HepG2 (cell line): ENCODE results near the gene LYPD4. TPM values are rescaled to one million over a fixed set of nuclear protein-coding genes. Genes with fewer than 3 reads are reported as not detected.
A peak's percentile ranks its signal among the peaks of the same experiment; 100 is the strongest.

Experiments used
- ADNP ChIP-seq: sonication (generic); formaldehyde crosslinking; IDR thresholded peaks from 2 replicates; pipeline ENCODE4 v1.4.0; 2020; ENCODE audit warnings: missing genetic modification reagents
- CCAR2 ChIP-seq: fragments of 200-400 bp; formaldehyde crosslinking; optimal IDR thresholded peaks from 2 replicates; pipeline ENCODE3; 2018; ENCODE audit warnings: low read depth, mild to moderate bottlenecking, low read length, moderate library complexity
- FOXA1 ChIP-seq, 2 experiments: fragments of 450-650 bp in 1 of 2; sonication (generic) in 1 of 2; formaldehyde crosslinking in 1 of 2; IDR thresholded peaks; 2 replicates each; pipeline versions ENCODE4 v1.4.0 to v1.6.1; 2016 to 2020; ENCODE audit warnings: missing genetic modification reagents in 1 of 2
- GPBP1L1 ChIP-seq: sonication (generic); formaldehyde crosslinking; IDR thresholded peaks from 2 replicates; pipeline ENCODE4 v1.5.0; 2020; ENCODE audit warnings: mild to moderate bottlenecking, missing genetic modification reagents
- HCFC1 ChIP-seq: fragments of 150-350 bp; IDR thresholded peaks from 2 replicates; pipeline ENCODE4 v1.6.1; 2014; ENCODE audit warnings: low read depth, low read length
- HNRNPK ChIP-seq: fragments of 200-400 bp; formaldehyde crosslinking; IDR thresholded peaks from 2 replicates; pipeline ENCODE4 v1.6.1; 2018; ENCODE audit warnings: low read length, low read depth, moderate library complexity, mild to moderate bottlenecking; ENCODE audit not compliant: poor library complexity, severe bottlenecking
- KDM5A ChIP-seq: fragments of 200-600 bp; sonication (generic); IDR thresholded peaks from 2 replicates; pipeline ENCODE4 v1.7.0; 2018; ENCODE audit warnings: antibody characterized with exemption, mild to moderate bottlenecking, low read length, borderline replicate concordance
- KDM5B ChIP-seq: sonication (generic); formaldehyde crosslinking; IDR thresholded peaks from 2 replicates; pipeline ENCODE4 v1.4.0; 2020; ENCODE audit warnings: missing genetic modification reagents, mild to moderate bottlenecking, borderline replicate concordance
- MEIS1 ChIP-seq: sonication (generic); formaldehyde crosslinking; IDR thresholded peaks from 2 replicates; pipeline ENCODE4 v1.9.0; 2021; ENCODE audit warnings: mild to moderate bottlenecking, missing genetic modification reagents, moderate library complexity, borderline replicate concordance
- NFE2L2 ChIP-seq: fragments of 150-350 bp; IDR thresholded peaks from 2 replicates; pipeline ENCODE4 v1.6.1; 2014; ENCODE audit warnings: low read length
- NKX3-1 ChIP-seq: sonication (generic); formaldehyde crosslinking; IDR thresholded peaks from 2 replicates; pipeline ENCODE4 v1.5.0; 2020; ENCODE audit warnings: missing genetic modification reagents
- POLR2G ChIP-seq: fragments of 200-400 bp; formaldehyde crosslinking; IDR thresholded peaks from 2 replicates; pipeline ENCODE4 v1.6.1; 2018; ENCODE audit warnings: mild to moderate bottlenecking, low read depth, low read length, moderate library complexity
- SNAPC5 ChIP-seq: sonication (generic); formaldehyde crosslinking; IDR thresholded peaks from 2 replicates; pipeline ENCODE4 v1.8.1; 2023; ENCODE audit warnings: mild to moderate bottlenecking, missing genetic modification reagents, borderline replicate concordance
- SP2 ChIP-seq: sonication (generic); formaldehyde crosslinking; IDR thresholded peaks from 2 replicates; pipeline ENCODE4 v1.5.1; 2020; ENCODE audit warnings: mild to moderate bottlenecking, missing genetic modification reagents
- SRSF1 ChIP-seq: fragments of 200-400 bp; formaldehyde crosslinking; optimal IDR thresholded peaks from 2 replicates; pipeline ENCODE3; 2017; ENCODE audit warnings: mild to moderate bottlenecking, low read depth, low read length, moderate library complexity
- ZNF10 ChIP-seq: sonication (generic); formaldehyde crosslinking; IDR thresholded peaks from 2 replicates; pipeline ENCODE4 v1.4.0; 2020; ENCODE audit warnings: mild to moderate bottlenecking, low read depth, missing genetic modification reagents, borderline replicate concordance
- ZNF235 ChIP-seq: sonication (generic); formaldehyde crosslinking; IDR thresholded peaks from 2 replicates; pipeline ENCODE4 v1.8.1; 2023; ENCODE audit warnings: mild to moderate bottlenecking, missing genetic modification reagents, borderline replicate concordance
- ZNF431 ChIP-seq: sonication (generic); formaldehyde crosslinking; IDR thresholded peaks from 2 replicates; pipeline ENCODE4 v1.9.0; 2022; ENCODE audit warnings: missing genetic modification reagents, low read depth, mild to moderate bottlenecking, borderline replicate concordance
- polyA plus RNA-seq, 8 experiments: library from polyadenylated mRNA; depleted of rRNA in 3 of 8; stranded (reverse) in 7 of 8; unstranded in 1 of 8; fragments of >200 nt; fragmentation: Illumina TruSeq in 4 of 8; extraction: Trizol in 4 of 8; gene quantifications; 2 replicates each; pipeline versions ENCODE4 v1.2.1 to v1.2.3, GENCODE V29; 2011 to 2016; ENCODE audit warnings: low read depth in 4 of 8, missing spikeins in 1 of 8, mixed read lengths in 1 of 8; ENCODE audit not compliant: insufficient read depth in 1 of 8
- total RNA-seq, 5 experiments: library from RNA; depleted of rRNA; stranded (reverse); fragments of >200 nt; fragmentation: Illumina TruSeq; extraction: Trizol; gene quantifications; 2 replicates each; pipeline ENCODE4 v1.2.3, GENCODE V29; 2016; ENCODE audit warnings: low read depth in 1 of 5
- TF ChIP-seq, protein P1 (sequence below): fragments of 450-650 bp; IDR thresholded peaks from 2 replicates; pipeline ENCODE4 v1.6.1; 2017; ENCODE audit warnings: mild to moderate bottlenecking
- TF ChIP-seq, protein P2 (sequence below): sonication (generic); formaldehyde crosslinking; conservative IDR thresholded peaks from 2 replicates; pipeline ENCODE4 v1.4.0; 2020; ENCODE audit warnings: missing genetic modification reagents
- TF ChIP-seq, protein P3 (sequence below): sonication (generic); formaldehyde crosslinking; IDR thresholded peaks from 2 replicates; pipeline ENCODE4 v1.4.0; 2020; ENCODE audit warnings: mild to moderate bottlenecking, low read depth, missing genetic modification reagents

LYPD4 gene
- total and polyA plus RNA-seq, 2 of the 13 experiments (the other 11 are each of a cell fraction or from before 2014, with no cell fraction given) = not detected

DNA sequence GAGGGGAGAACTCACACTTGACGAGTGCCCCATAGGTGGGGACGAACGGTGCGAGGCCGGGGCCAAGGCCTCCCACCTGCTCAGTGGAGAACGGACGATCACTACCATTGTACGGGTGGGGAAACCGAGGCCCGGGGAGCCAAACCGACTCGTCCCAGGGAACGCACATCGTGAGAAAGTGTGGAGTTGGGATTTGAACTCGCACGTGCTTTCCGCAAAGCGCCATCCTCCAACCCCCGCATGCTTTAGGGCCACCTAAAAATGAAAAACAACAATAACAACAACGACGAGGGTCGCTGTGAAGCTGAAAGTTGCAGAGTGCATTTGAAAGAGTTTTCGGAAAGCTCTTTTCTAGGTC lies 39.0 kb upstream of the LYPD4 start (continued):
- TF ChIP-seq, protein P1, sequence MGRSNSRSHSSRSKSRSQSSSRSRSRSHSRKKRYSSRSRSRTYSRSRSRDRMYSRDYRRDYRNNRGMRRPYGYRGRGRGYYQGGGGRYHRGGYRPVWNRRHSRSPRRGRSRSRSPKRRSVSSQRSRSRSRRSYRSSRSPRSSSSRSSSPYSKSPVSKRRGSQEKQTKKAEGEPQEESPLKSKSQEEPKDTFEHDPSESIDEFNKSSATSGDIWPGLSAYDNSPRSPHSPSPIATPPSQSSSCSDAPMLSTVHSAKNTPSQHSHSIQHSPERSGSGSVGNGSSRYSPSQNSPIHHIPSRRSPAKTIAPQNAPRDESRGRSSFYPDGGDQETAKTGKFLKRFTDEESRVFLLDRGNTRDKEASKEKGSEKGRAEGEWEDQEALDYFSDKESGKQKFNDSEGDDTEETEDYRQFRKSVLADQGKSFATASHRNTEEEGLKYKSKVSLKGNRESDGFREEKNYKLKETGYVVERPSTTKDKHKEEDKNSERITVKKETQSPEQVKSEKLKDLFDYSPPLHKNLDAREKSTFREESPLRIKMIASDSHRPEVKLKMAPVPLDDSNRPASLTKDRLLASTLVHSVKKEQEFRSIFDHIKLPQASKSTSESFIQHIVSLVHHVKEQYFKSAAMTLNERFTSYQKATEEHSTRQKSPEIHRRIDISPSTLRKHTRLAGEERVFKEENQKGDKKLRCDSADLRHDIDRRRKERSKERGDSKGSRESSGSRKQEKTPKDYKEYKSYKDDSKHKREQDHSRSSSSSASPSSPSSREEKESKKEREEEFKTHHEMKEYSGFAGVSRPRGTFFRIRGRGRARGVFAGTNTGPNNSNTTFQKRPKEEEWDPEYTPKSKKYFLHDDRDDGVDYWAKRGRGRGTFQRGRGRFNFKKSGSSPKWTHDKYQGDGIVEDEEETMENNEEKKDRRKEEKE = no peak
- TF ChIP-seq SP2 (CRISPR knock-in tag) (0 out of 2 replicates have a peak, but pooled peaks have one; percentile 4), NFE2L2 (no peak), ZNF10 (no peak), GPBP1L1 (no peak), POLR2G (0 out of 2 replicates have a peak, but pooled peaks have one; percentile 17), ZNF235 (CRISPR knock-in tag) (0 out of 2 replicates have a peak, but pooled peaks have one; percentile 4), CCAR2 (peak; percentile 24), ADNP (no peak), HNRNPK (no peak), SRSF1 (peak; percentile 6), FOXA1 (IDR thresholded peaks at IDR 0.05) (no peak), FOXA1 (CRISPR knock-in tag; IDR thresholded peaks at IDR 0.05) (no peak), HCFC1 (no peak), MEIS1 (no peak), SNAPC5 (CRISPR knock-in tag) (no peak), KDM5B (no peak), KDM5A (0 out of 2 replicates have a peak, but pooled peaks have one; percentile 1), ZNF431 (CRISPR knock-in tag) (no peak), NKX3-1 (CRISPR knock-in tag) (no peak; the same call in 1 of the 2 replicates)
- TF ChIP-seq, protein P2, sequence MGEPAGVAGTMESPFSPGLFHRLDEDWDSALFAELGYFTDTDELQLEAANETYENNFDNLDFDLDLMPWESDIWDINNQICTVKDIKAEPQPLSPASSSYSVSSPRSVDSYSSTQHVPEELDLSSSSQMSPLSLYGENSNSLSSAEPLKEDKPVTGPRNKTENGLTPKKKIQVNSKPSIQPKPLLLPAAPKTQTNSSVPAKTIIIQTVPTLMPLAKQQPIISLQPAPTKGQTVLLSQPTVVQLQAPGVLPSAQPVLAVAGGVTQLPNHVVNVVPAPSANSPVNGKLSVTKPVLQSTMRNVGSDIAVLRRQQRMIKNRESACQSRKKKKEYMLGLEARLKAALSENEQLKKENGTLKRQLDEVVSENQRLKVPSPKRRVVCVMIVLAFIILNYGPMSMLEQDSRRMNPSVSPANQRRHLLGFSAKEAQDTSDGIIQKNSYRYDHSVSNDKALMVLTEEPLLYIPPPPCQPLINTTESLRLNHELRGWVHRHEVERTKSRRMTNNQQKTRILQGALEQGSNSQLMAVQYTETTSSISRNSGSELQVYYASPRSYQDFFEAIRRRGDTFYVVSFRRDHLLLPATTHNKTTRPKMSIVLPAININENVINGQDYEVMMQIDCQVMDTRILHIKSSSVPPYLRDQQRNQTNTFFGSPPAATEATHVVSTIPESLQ (CRISPR knock-in tag) = no peak
- TF ChIP-seq, protein P3, sequence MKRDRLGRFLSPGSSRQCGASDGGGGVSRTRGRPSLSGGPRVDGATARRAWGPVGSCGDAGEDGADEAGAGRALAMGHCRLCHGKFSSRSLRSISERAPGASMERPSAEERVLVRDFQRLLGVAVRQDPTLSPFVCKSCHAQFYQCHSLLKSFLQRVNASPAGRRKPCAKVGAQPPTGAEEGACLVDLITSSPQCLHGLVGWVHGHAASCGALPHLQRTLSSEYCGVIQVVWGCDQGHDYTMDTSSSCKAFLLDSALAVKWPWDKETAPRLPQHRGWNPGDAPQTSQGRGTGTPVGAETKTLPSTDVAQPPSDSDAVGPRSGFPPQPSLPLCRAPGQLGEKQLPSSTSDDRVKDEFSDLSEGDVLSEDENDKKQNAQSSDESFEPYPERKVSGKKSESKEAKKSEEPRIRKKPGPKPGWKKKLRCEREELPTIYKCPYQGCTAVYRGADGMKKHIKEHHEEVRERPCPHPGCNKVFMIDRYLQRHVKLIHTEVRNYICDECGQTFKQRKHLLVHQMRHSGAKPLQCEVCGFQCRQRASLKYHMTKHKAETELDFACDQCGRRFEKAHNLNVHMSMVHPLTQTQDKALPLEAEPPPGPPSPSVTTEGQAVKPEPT (CRISPR knock-in tag) = no peak
